K562 (cell line): Measurements from ENCODE around the gene ARL2. TPM values are rescaled to one million over a fixed set of nuclear protein-coding genes. Genes with fewer than 3 reads are reported as not detected.

ENCODE experiments used
- ATF6 ChIP-seq: sonication (generic); formaldehyde crosslinking; IDR thresholded peaks from 2 replicates; pipeline ENCODE4 v1.4.0; 2020; ENCODE audit warnings: mild to moderate bottlenecking, missing genetic modification reagents
- C11orf30 ChIP-seq: fragments of 450-650 bp; IDR thresholded peaks from 2 replicates; pipeline ENCODE4 v1.6.1; 2016; ENCODE audit warnings: low read depth, mild to moderate bottlenecking
- CAMTA2 ChIP-seq: fragments of 250-450 bp; sonication (Bioruptor Pico); conservative IDR thresholded peaks from 2 replicates; pipeline ENCODE4 v1.5.1; 2022
- CBFA2T3 ChIP-seq: fragments of 450-650 bp; IDR thresholded peaks from 2 replicates; pipeline ENCODE4 v1.6.1; 2017
- CHD1 ChIP-seq: fragments of 200-600 bp; sonication (generic); IDR thresholded peaks from one replicate; pipeline ENCODE4 v1.6.1; 2012; ENCODE audit warnings: mild to moderate bottlenecking, moderate library complexity, low read length, inconsistent platforms
- CTCF ChIP-seq, 3 experiments: IDR thresholded peaks in 2 of 3; conservative IDR thresholded peaks in 1 of 3; 2 replicates each; pipeline ENCODE4 v1.5.1; 2011 to 2012; ENCODE audit warnings: low read length in 3 of 3, mild to moderate bottlenecking in 3 of 3, control low read depth in 2 of 3, improper control_type of control experiment in 1 of 3, inconsistent platforms in 1 of 3, low read depth in 1 of 3, mixed read lengths in 1 of 3, moderate library complexity in 1 of 3; ENCODE audit not compliant: insufficient read depth in 2 of 3
- ESRRA ChIP-seq: fragments of 450-650 bp; IDR thresholded peaks from 2 replicates; pipeline ENCODE4 v1.6.1; 2014; ENCODE audit warnings: low read depth, mild to moderate bottlenecking, moderate library complexity, borderline replicate concordance
- HDAC2 ChIP-seq: fragments of 450-650 bp; IDR thresholded peaks from 2 replicates; pipeline ENCODE4 v1.6.1; 2016; ENCODE audit warnings: mild to moderate bottlenecking
- IRF1 ChIP-seq: sonication (generic); formaldehyde crosslinking; IDR thresholded peaks from 2 replicates; pipeline ENCODE4 v1.8.0; 2022; ENCODE audit warnings: missing genetic modification reagents, mild to moderate bottlenecking, borderline replicate concordance
- MEF2D ChIP-seq: conservative IDR thresholded peaks from 2 replicates; pipeline ENCODE4 v1.6.1; 2016; ENCODE audit warnings: low read depth, missing genetic modification characterization, missing compliant biosample characterization
- MTF1 ChIP-seq: fragments of 250-450 bp; sonication (Bioruptor Pico); IDR thresholded peaks from 2 replicates; pipeline ENCODE4 v1.9.0; 2021; ENCODE audit warnings: moderate library complexity, mild to moderate bottlenecking, inconsistent platforms, borderline replicate concordance
- POLR2AphosphoS2 ChIP-seq: IDR thresholded peaks from 2 replicates; pipeline ENCODE4 v1.6.1; 2012; ENCODE audit warnings: low read length, improper control_type of control experiment
- RBM17 ChIP-seq: fragments of 200-400 bp; formaldehyde crosslinking; IDR thresholded peaks from 2 replicates; pipeline ENCODE4 v1.6.1; 2017; ENCODE audit warnings: low read depth, mild to moderate bottlenecking, low read length, borderline replicate concordance
- SRSF3 ChIP-seq: fragments of 200-400 bp; formaldehyde crosslinking; IDR thresholded peaks from 2 replicates; pipeline ENCODE4 v1.6.1; 2016; ENCODE audit warnings: mild to moderate bottlenecking, low read length, moderate library complexity; ENCODE audit not compliant: insufficient read depth
- TARDBP ChIP-seq: fragments of 450-650 bp; IDR thresholded peaks from 2 replicates; pipeline ENCODE4 v1.6.1; 2016
- ZC3H11A ChIP-seq: IDR thresholded peaks from 2 replicates; pipeline ENCODE4 v1.6.1; 2012; ENCODE audit warnings: low read depth, low read length, improper control_type of control experiment
- ZNF668 ChIP-seq: fragments of 250-450 bp; sonication (Bioruptor Pico); IDR thresholded peaks from 2 replicates; pipeline ENCODE4 v1.8.0; 2022; ENCODE audit warnings: mild to moderate bottlenecking, inconsistent platforms
- ZNF76 ChIP-seq: fragments of 250-450 bp; sonication (Bioruptor Pico); IDR thresholded peaks from 2 replicates; pipeline ENCODE4 v1.4.0; 2020; ENCODE audit warnings: mild to moderate bottlenecking, moderate library complexity, borderline replicate concordance
- ZNF79 ChIP-seq: fragments of 250-450 bp; sonication (Bioruptor Pico); IDR thresholded peaks from 2 replicates; pipeline ENCODE4 v1.4.0; 2020; ENCODE audit warnings: low read depth, mild to moderate bottlenecking, moderate library complexity
- polyA plus RNA-seq, 8 experiments: library from polyadenylated mRNA; depleted of rRNA in 4 of 8; stranded (reverse) in 5 of 8; unstranded in 3 of 8; fragments of >200 nt; fragmentation: Nextera tagmentation in 2 of 8; fragmentation: Illumina TruSeq in 1 of 8; extraction: Ambion mirVana in 2 of 8; extraction: Trizol in 1 of 8; gene quantifications; 2 replicates each; pipeline versions ENCODE4 v1.2.1 to v1.2.3, GENCODE V29; 2011 to 2014; ENCODE audit warnings: inconsistent platforms in 1 of 8, missing spikeins in 1 of 8
- total RNA-seq, 7 experiments: library from RNA; depleted of rRNA in 6 of 7; stranded (reverse); fragments of >200 nt in 6 of 7; fragmentation: Illumina TruSeq in 2 of 7; extraction: Trizol in 2 of 7; gene quantifications; 2 replicates each; pipeline versions ENCODE4 v1.2.1 to v1.2.3, GENCODE V29; 2011 to 2021; ENCODE audit warnings: low replicate concordance in 1 of 7
- TF ChIP-seq, protein P1 (sequence below), 3 experiments: fragments of 200-800 bp in 1 of 3; sonication (Bioruptor generic) in 1 of 3; sonication (generic) in 1 of 3; formaldehyde crosslinking in 1 of 3; IDR thresholded peaks; 2 replicates each; pipeline versions ENCODE4 v1.6.1 to v1.8.0; 2016 to 2022; ENCODE audit warnings: mild to moderate bottlenecking in 2 of 3, missing compliant biosample characterization in 2 of 3, missing genetic modification characterization in 2 of 3, missing genetic modification reagents in 1 of 3
- TF ChIP-seq, protein P2 (sequence below): conservative IDR thresholded peaks from 2 replicates; pipeline ENCODE4 v1.6.1; 2011; ENCODE audit warnings: low read depth, mild to moderate bottlenecking, low read length; ENCODE audit not compliant: control insufficient read depth

The ARL2 gene
- total and polyA plus RNA-seq, 9 of the 15 experiments (the other 6 are each of a cell fraction or from before 2014, with no cell fraction given) = 5.7 to 154 (median 92.2) TPM

GRCh38 chr11:65013130-65013887, 651 bp upstream of the ARL2 start (continued):
- TF ChIP-seq MTF1 = no peak
- no peak for TF ChIP-seq ZC3H11A
- TF ChIP-seq CHD1 = no peak
- TF ChIP-seq ZNF668 (CRISPR knock-in tag) = no peak
- 0 out of 2 replicates have a peak, but pooled peaks have one; percentile 54 for TF ChIP-seq TARDBP
- no peak for TF ChIP-seq C11orf30
- TF ChIP-seq MEF2D (tag) = no peak
- TF ChIP-seq POLR2AphosphoS2 = no peak
- TF ChIP-seq, protein P1, sequence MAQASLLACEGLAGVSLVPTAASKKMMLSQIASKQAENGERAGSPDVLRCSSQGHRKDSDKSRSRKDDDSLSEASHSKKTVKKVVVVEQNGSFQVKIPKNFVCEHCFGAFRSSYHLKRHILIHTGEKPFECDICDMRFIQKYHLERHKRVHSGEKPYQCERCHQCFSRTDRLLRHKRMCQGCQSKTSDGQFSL (CRISPR knock-in tag; IDR thresholded peaks at IDR 0.05) = peak; percentile 59; the same call in 1 of the 2 replicates
- TF ChIP-seq, protein P1 (tag; IDR thresholded peaks at IDR 0.05) = no peak
- no peak for TF ChIP-seq CBFA2T3
- no peak for TF ChIP-seq RBM17
- no peak; the same call in 1 of the 2 replicates for TF ChIP-seq ESRRA
- TF ChIP-seq ATF6 = peak; percentile 29; the same call in 1 of the 2 replicates
- TF ChIP-seq CAMTA2 (CRISPR knock-in tag) = no peak
- TF ChIP-seq HDAC2 = peak; percentile 71; the same call in 1 of the 2 replicates
- no peak for TF ChIP-seq ZNF76 (CRISPR knock-in tag)
- TF ChIP-seq, protein P2, sequence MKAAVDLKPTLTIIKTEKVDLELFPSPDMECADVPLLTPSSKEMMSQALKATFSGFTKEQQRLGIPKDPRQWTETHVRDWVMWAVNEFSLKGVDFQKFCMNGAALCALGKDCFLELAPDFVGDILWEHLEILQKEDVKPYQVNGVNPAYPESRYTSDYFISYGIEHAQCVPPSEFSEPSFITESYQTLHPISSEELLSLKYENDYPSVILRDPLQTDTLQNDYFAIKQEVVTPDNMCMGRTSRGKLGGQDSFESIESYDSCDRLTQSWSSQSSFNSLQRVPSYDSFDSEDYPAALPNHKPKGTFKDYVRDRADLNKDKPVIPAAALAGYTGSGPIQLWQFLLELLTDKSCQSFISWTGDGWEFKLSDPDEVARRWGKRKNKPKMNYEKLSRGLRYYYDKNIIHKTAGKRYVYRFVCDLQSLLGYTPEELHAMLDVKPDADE = no peak
- TF ChIP-seq ZNF79 (CRISPR knock-in tag) = no peak
- no peak for TF ChIP-seq SRSF3
- no peak for TF ChIP-seq IRF1 (CRISPR knock-in tag)
- peak; percentile 84 to 96 (median 94) for TF ChIP-seq CTCF (IDR thresholded peaks at IDR 0.05 in 2 of 3, conservative IDR thresholded peaks at IDR 0.05 in 1 of 3; ENCODE audit: insufficient read depth in 2 of 3, low read depth in 1 of 3, low read length in 3 of 3)
